ENCODE measurements around the gene PADI1. TPM values are rescaled to one million over a fixed set of nuclear protein-coding genes. Genes with fewer than 3 reads are reported as not detected.

PADI1 gene, protein sequence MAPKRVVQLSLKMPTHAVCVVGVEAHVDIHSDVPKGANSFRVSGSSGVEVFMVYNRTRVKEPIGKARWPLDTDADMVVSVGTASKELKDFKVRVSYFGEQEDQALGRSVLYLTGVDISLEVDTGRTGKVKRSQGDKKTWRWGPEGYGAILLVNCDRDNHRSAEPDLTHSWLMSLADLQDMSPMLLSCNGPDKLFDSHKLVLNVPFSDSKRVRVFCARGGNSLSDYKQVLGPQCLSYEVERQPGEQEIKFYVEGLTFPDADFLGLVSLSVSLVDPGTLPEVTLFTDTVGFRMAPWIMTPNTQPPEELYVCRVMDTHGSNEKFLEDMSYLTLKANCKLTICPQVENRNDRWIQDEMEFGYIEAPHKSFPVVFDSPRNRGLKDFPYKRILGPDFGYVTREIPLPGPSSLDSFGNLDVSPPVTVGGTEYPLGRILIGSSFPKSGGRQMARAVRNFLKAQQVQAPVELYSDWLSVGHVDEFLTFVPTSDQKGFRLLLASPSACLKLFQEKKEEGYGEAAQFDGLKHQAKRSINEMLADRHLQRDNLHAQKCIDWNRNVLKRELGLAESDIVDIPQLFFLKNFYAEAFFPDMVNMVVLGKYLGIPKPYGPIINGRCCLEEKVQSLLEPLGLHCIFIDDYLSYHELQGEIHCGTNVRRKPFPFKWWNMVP
- 1 to 10 TPM in 1 of 2 donors, not detected in 1; 4.9 TPM for total RNA-seq
- not detected for polyA plus RNA-seq

DNA sequence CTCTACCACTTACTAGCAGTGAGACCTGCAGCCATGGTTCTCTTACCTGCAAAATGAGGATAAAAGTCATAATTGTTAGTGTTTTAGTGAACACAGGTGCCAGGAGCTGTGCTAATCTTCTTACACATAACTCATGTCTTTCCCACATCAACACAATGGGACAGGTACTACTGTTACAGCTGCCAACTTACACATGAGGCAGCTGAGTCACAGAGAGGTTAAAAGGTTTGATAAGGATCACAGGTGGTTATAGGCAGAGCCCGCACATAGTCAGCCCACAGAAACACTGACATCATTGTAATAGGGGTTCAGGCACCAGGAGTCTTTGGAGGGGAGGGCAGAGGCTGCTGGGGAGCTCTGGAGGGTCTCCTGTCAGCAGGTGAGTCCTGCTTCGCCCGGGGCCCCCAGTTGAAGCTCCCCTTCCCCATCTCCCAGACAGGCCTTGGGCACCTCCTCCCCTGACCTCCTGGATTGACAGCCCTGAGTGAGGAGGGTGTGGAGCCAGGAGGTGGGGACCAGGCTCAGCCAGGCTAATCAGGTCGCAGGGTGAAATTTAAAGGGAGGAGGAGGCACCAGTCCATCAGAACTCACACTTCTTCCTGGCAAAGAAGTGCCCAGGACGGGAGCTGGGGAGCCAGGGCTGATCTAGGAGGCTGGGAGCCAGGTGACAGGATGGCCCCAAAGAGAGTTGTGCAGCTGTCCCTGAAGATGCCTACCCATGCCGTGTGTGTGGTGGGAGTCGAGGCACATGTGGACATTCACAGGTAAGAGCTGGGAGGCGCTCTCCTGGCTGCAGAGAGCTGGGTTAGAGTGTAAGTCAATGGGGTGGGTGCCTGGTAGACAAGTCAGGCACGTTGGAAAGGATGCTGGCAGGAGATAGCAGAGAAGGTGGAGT lies at the start of gene PADI1:
Gene PADI1, plus strand, starts transcription at position 583 of the 895 bp plus-strand sequence. Its CDS starts 90 bp downstream, at position 673.
- H3K27ac ChIP-seq (ENCODE audit: low read depth in 1 of 2, low read length in 2 of 2), result no peak within 1 kb of the TSS
- H3K27me3 ChIP-seq (ENCODE audit: control insufficient read depth in 4 of 4, insufficient read depth in 4 of 4, low read length in 3 of 4), result peaks cover 0 to 3% (median 0%) of the 10 kb centered on the region in 4 donors
- no peak within 1 kb of the TSS for H3K9ac ChIP-seq (ENCODE audit: low read depth in 1 of 2, low read length in 2 of 2)
- DNase-seq (ENCODE audit: low spot score), result no peak
- H3K36me3 ChIP-seq (ENCODE audit: control insufficient read depth in 4 of 4, insufficient read depth in 3 of 4, low read depth in 1 of 4, low read length in 3 of 4), result no peaks in the 10 kb centered on the region
- WGBS, result 73% methylated on average over 9 of the region's 9 CpGs
- no peaks in the 10 kb centered on the region for H3K4me1 ChIP-seq (ENCODE audit: control insufficient read depth in 4 of 4, insufficient read depth in 4 of 4, low read length in 3 of 4)
- no peak within 1 kb of the TSS for H3K4me3 ChIP-seq (ENCODE audit: low read depth in 1 of 3, low read length in 3 of 3)
- H3K9me3 ChIP-seq (ENCODE audit: control insufficient read depth in 4 of 4, low read length in 3 of 4), result no peaks in the 10 kb centered on the region
- no peak for TF ChIP-seq NR2F2 (IDR thresholded peaks at IDR 0.05)
- TF ChIP-seq, protein P1, sequence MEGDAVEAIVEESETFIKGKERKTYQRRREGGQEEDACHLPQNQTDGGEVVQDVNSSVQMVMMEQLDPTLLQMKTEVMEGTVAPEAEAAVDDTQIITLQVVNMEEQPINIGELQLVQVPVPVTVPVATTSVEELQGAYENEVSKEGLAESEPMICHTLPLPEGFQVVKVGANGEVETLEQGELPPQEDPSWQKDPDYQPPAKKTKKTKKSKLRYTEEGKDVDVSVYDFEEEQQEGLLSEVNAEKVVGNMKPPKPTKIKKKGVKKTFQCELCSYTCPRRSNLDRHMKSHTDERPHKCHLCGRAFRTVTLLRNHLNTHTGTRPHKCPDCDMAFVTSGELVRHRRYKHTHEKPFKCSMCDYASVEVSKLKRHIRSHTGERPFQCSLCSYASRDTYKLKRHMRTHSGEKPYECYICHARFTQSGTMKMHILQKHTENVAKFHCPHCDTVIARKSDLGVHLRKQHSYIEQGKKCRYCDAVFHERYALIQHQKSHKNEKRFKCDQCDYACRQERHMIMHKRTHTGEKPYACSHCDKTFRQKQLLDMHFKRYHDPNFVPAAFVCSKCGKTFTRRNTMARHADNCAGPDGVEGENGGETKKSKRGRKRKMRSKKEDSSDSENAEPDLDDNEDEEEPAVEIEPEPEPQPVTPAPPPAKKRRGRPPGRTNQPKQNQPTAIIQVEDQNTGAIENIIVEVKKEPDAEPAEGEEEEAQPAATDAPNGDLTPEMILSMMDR (IDR thresholded peaks at IDR 0.05; ENCODE audit: low read depth, low read length, missing input control), result no peak
- TF ChIP-seq, protein P2, sequence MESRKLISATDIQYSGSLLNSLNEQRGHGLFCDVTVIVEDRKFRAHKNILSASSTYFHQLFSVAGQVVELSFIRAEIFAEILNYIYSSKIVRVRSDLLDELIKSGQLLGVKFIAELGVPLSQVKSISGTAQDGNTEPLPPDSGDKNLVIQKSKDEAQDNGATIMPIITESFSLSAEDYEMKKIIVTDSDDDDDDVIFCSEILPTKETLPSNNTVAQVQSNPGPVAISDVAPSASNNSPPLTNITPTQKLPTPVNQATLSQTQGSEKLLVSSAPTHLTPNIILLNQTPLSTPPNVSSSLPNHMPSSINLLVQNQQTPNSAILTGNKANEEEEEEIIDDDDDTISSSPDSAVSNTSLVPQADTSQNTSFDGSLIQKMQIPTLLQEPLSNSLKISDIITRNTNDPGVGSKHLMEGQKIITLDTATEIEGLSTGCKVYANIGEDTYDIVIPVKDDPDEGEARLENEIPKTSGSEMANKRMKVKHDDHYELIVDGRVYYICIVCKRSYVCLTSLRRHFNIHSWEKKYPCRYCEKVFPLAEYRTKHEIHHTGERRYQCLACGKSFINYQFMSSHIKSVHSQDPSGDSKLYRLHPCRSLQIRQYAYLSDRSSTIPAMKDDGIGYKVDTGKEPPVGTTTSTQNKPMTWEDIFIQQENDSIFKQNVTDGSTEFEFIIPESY (IDR thresholded peaks at IDR 0.05), result no peak
- TF ChIP-seq FOXA2 (IDR thresholded peaks at IDR 0.05), result no peak
- TF ChIP-seq HNF4G (IDR thresholded peaks at IDR 0.05), result no peak
- TF ChIP-seq EGR1 (IDR thresholded peaks at IDR 0.05; ENCODE audit: low read depth in 2 of 2), result no peak
- TF ChIP-seq FOXA1 (IDR thresholded peaks at IDR 0.05), result no peak
- TF ChIP-seq RXRA (IDR thresholded peaks at IDR 0.05), result no peak
- no peak for TF ChIP-seq SP1 (IDR thresholded peaks at IDR 0.05)
- no peak for TF ChIP-seq JUND (IDR thresholded peaks at IDR 0.05)
- TF ChIP-seq, protein P3, sequence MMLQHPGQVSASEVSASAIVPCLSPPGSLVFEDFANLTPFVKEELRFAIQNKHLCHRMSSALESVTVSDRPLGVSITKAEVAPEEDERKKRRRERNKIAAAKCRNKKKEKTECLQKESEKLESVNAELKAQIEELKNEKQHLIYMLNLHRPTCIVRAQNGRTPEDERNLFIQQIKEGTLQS (IDR thresholded peaks at IDR 0.05), result no peak
- no peak for TF ChIP-seq TAF1 (conservative IDR thresholded peaks at IDR 0.05)
- no peak for TF ChIP-seq RAD21 (IDR thresholded peaks at IDR 0.05)
- TF ChIP-seq, protein P4, sequence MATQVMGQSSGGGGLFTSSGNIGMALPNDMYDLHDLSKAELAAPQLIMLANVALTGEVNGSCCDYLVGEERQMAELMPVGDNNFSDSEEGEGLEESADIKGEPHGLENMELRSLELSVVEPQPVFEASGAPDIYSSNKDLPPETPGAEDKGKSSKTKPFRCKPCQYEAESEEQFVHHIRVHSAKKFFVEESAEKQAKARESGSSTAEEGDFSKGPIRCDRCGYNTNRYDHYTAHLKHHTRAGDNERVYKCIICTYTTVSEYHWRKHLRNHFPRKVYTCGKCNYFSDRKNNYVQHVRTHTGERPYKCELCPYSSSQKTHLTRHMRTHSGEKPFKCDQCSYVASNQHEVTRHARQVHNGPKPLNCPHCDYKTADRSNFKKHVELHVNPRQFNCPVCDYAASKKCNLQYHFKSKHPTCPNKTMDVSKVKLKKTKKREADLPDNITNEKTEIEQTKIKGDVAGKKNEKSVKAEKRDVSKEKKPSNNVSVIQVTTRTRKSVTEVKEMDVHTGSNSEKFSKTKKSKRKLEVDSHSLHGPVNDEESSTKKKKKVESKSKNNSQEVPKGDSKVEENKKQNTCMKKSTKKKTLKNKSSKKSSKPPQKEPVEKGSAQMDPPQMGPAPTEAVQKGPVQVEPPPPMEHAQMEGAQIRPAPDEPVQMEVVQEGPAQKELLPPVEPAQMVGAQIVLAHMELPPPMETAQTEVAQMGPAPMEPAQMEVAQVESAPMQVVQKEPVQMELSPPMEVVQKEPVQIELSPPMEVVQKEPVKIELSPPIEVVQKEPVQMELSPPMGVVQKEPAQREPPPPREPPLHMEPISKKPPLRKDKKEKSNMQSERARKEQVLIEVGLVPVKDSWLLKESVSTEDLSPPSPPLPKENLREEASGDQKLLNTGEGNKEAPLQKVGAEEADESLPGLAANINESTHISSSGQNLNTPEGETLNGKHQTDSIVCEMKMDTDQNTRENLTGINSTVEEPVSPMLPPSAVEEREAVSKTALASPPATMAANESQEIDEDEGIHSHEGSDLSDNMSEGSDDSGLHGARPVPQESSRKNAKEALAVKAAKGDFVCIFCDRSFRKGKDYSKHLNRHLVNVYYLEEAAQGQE (IDR thresholded peaks at IDR 0.05), result no peak
- TF ChIP-seq, protein P5, sequence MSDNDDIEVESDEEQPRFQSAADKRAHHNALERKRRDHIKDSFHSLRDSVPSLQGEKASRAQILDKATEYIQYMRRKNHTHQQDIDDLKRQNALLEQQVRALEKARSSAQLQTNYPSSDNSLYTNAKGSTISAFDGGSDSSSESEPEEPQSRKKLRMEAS (IDR thresholded peaks at IDR 0.05), result no peak
- no peak for TF ChIP-seq HNF4A (conservative IDR thresholded peaks at IDR 0.05)
- TF ChIP-seq GABPA (IDR thresholded peaks at IDR 0.05 in 1 of 2, conservative IDR thresholded peaks at IDR 0.05 in 1 of 2), result no peak
- TF ChIP-seq YY1 (IDR thresholded peaks at IDR 0.05), result no peak

Measured in liver (tissue), 9 donors.